PC-9 (cell line): ENCODE results near the gene KPNA2.

Experiments
- EZH2 ChIP-seq: fragments of 200-600 bp; sonication (generic); IDR thresholded peaks from 2 replicates; pipeline ENCODE4 v1.8.0; 2017; ENCODE audit warnings: antibody characterized with exemption, low read depth
- TF ChIP-seq, protein P1 (sequence below): fragments of 200-600 bp; sonication (generic); conservative IDR thresholded peaks from 2 replicates; pipeline ENCODE4 v1.6.1; 2017; ENCODE audit warnings: mixed run types, antibody characterized with exemption, mild to moderate bottlenecking, moderate library complexity

DNA sequence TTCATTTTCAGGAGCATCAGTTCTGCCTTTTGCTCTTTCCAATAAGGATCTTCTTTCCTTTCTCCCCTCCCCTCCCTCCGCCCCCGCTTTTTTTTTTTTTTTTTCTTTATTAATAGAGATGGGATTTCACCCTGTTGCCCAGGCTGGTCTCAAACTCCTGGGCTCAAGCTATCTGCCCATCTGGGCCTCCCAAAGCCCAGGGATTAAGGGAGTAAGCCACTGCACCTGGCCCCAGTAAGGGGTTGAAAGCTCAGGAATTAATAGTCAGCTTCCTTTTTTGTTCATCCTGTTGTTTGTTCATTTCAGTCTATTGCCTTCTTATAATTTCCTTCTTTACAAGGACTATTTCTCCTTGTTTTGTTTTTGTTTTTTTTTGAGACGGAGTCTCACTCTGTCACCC is 31.3 kb upstream of the KPNA2 start:
- TF ChIP-seq, protein P1, sequence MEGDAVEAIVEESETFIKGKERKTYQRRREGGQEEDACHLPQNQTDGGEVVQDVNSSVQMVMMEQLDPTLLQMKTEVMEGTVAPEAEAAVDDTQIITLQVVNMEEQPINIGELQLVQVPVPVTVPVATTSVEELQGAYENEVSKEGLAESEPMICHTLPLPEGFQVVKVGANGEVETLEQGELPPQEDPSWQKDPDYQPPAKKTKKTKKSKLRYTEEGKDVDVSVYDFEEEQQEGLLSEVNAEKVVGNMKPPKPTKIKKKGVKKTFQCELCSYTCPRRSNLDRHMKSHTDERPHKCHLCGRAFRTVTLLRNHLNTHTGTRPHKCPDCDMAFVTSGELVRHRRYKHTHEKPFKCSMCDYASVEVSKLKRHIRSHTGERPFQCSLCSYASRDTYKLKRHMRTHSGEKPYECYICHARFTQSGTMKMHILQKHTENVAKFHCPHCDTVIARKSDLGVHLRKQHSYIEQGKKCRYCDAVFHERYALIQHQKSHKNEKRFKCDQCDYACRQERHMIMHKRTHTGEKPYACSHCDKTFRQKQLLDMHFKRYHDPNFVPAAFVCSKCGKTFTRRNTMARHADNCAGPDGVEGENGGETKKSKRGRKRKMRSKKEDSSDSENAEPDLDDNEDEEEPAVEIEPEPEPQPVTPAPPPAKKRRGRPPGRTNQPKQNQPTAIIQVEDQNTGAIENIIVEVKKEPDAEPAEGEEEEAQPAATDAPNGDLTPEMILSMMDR: no peak
- no peak for TF ChIP-seq EZH2
